WTC11 (cell line): ENCODE results near the gene PEBP1. TPM values are rescaled to one million over a fixed set of nuclear protein-coding genes. Genes with fewer than 3 reads are reported as not detected.

Experiments
- ATAC-seq: fragments of 200-7000 bp; cut with Tn5 transposase; 2 replicates; pipeline ENCODE4 v1.10.0; 2021; ENCODE audit warnings: mild to moderate bottlenecking, moderate library complexity
- CTCF ChIA-PET: fragments of 300-600 bp; sonication (Branson Sonifier 250); formaldehyde crosslinking; loops from one replicate; lab custom pipeline; 2021; ENCODE audit warnings: antibody characterized with exemption; lab: Charles Lee
- POLR2A ChIA-PET: fragments of 350-600 bp; sonication (Branson Sonifier 250); formaldehyde crosslinking; loops from one replicate; lab custom pipeline; 2021; ENCODE audit warnings: antibody characterized with exemption; lab: Charles Lee
- DNase-seq: peaks from one replicate; pipeline ENCODE4 v3.0.0; 2021; ENCODE audit warnings: low spot score
- H3K27ac Mint-ChIP-seq: 2 replicates; pipeline ENCODE4 v1.8.0; 2021; ENCODE audit warnings: mixed read lengths
- H3K27me3 Mint-ChIP-seq: 2 replicates; pipeline ENCODE4 v1.8.0; 2021; ENCODE audit warnings: low read depth, mild to moderate bottlenecking, moderate library complexity, mixed read lengths
- H3K36me3 Mint-ChIP-seq: 2 replicates; pipeline ENCODE4 v1.8.0; 2021; ENCODE audit warnings: mixed read lengths
- H3K4me1 Mint-ChIP-seq: 2 replicates; pipeline ENCODE4 v1.8.0; 2022; ENCODE audit warnings: mixed read lengths
- H3K4me3 Mint-ChIP-seq: 2 replicates; pipeline ENCODE4 v1.8.0; 2021; ENCODE audit warnings: mild to moderate bottlenecking, moderate library complexity, mixed read lengths
- H3K9me3 Mint-ChIP-seq: 2 replicates; pipeline ENCODE4 v1.8.0; 2021; ENCODE audit warnings: mixed read lengths
- CDX4 ChIP-seq: fragments of 250-450 bp; sonication (Bioruptor Pico); IDR thresholded peaks from 2 replicates; pipeline ENCODE4 v1.9.0; 2021; ENCODE audit warnings: moderate library complexity, mild to moderate bottlenecking, inconsistent platforms, borderline replicate concordance
- GRHL2 ChIP-seq: fragments of 250-450 bp; sonication (Bioruptor Pico); IDR thresholded peaks from 2 replicates; pipeline ENCODE4 v1.8.0; 2022; ENCODE audit warnings: mild to moderate bottlenecking, moderate library complexity; ENCODE audit not compliant: insufficient replicate concordance, severe bottlenecking
- HMGXB4 ChIP-seq: sonication (generic); formaldehyde crosslinking; IDR thresholded peaks from 2 replicates; pipeline ENCODE4 v1.8.1; 2023; ENCODE audit warnings: mild to moderate bottlenecking, moderate library complexity, missing genetic modification reagents
- JUN ChIP-seq: sonication (generic); formaldehyde crosslinking; IDR thresholded peaks from 2 replicates; pipeline ENCODE4 v1.8.0; 2023; ENCODE audit warnings: mild to moderate bottlenecking, missing genetic modification reagents
- MLX ChIP-seq: sonication (generic); formaldehyde crosslinking; IDR thresholded peaks from 2 replicates; pipeline ENCODE4 v1.8.1; 2023; ENCODE audit warnings: mild to moderate bottlenecking, missing genetic modification reagents, moderate library complexity
- OVOL2 ChIP-seq: fragments of 250-450 bp; sonication (Bioruptor Pico); IDR thresholded peaks from 2 replicates; pipeline ENCODE4 v1.9.0; 2021; ENCODE audit warnings: mild to moderate bottlenecking, borderline replicate concordance
- PRDM15 ChIP-seq: sonication (generic); formaldehyde crosslinking; IDR thresholded peaks from 2 replicates; pipeline ENCODE4 v1.8.0; 2022; ENCODE audit warnings: missing genetic modification reagents
- PREB ChIP-seq: sonication (generic); formaldehyde crosslinking; IDR thresholded peaks from 2 replicates; pipeline ENCODE4 v1.8.1; 2022; ENCODE audit warnings: mild to moderate bottlenecking, missing genetic modification reagents, moderate library complexity, borderline replicate concordance
- RELA ChIP-seq: sonication (generic); formaldehyde crosslinking; IDR thresholded peaks from 2 replicates; pipeline ENCODE4 v1.8.1; 2022; ENCODE audit warnings: missing genetic modification reagents, mild to moderate bottlenecking, borderline replicate concordance
- SOX15 ChIP-seq: fragments of 250-450 bp; sonication (Bioruptor Pico); IDR thresholded peaks from 2 replicates; pipeline ENCODE4 v1.9.0; 2021; ENCODE audit warnings: mild to moderate bottlenecking
- STAT6 ChIP-seq: sonication (generic); formaldehyde crosslinking; conservative IDR thresholded peaks from 2 replicates; pipeline ENCODE4 v1.8.1; 2023; ENCODE audit warnings: mild to moderate bottlenecking, low read depth, missing genetic modification reagents, moderate library complexity
- ZBTB43 ChIP-seq: sonication (generic); formaldehyde crosslinking; IDR thresholded peaks from 2 replicates; pipeline ENCODE4 v1.8.1; 2023; ENCODE audit warnings: mild to moderate bottlenecking, missing genetic modification reagents
- ZNF138 ChIP-seq: sonication (generic); formaldehyde crosslinking; conservative IDR thresholded peaks from 2 replicates; pipeline ENCODE4 v1.8.1; 2022; ENCODE audit warnings: mild to moderate bottlenecking, moderate library complexity, missing genetic modification reagents
- ZNF317 ChIP-seq: sonication (generic); formaldehyde crosslinking; IDR thresholded peaks from 2 replicates; pipeline ENCODE4 v1.8.1; 2023; ENCODE audit warnings: low read depth, mild to moderate bottlenecking, moderate library complexity, missing genetic modification reagents, borderline replicate concordance
- ZNF396 ChIP-seq: fragments of 250-450 bp; sonication (Bioruptor Pico); IDR thresholded peaks from 2 replicates; pipeline ENCODE4 v1.8.0; 2021; ENCODE audit warnings: mild to moderate bottlenecking, moderate library complexity, borderline replicate concordance
- ZNF512 ChIP-seq: sonication (generic); formaldehyde crosslinking; IDR thresholded peaks from 2 replicates; pipeline ENCODE4 v1.8.1; 2022; ENCODE audit warnings: missing genetic modification reagents, borderline replicate concordance
- total RNA-seq: library from RNA; stranded (reverse); gene quantifications from 3 replicates; pipeline ENCODE4 v1.2.3, GENCODE V29; 2021

Gene PEBP1
- total RNA-seq, 1 experiment from 2014 or later: 363 TPM

GRCh38 chr12:118190266-118190665, 54.3 kb downstream of the PEBP1 start:
- peak overlapping the region; percentile 94 for H3K27ac Mint-ChIP-seq
- ChIA-PET CTCF (interaction anchor here (0.6 to 1.6 kb wide), 4 partner anchors 9 to 186 kb away, joined by 3 to 6 read pairs (median 4); partner anchors contain the start of genes PEBP1 and SUDS3), POLR2A (interaction anchor here (0.6 to 0.7 kb wide), 2 partner anchors 31 to 177 kb away, joined by 3 read pairs; no protein-coding TSS in a partner anchor)
- TF ChIP-seq JUN (CRISPR knock-in tag): no peak
- no peak for TF ChIP-seq RELA (CRISPR knock-in tag)
- TF ChIP-seq ZBTB43 (CRISPR knock-in tag): no peak
- TF ChIP-seq HMGXB4: no peak
- TF ChIP-seq ZNF396: no peak
- no peak for TF ChIP-seq CDX4 (CRISPR knock-in tag)
- no peak for TF ChIP-seq PRDM15 (CRISPR knock-in tag)
- no peak for TF ChIP-seq ZNF512 (CRISPR knock-in tag)
- TF ChIP-seq ZNF317 (CRISPR knock-in tag): no peak
- no peak for TF ChIP-seq SOX15
- TF ChIP-seq GRHL2: no peak
- TF ChIP-seq ZNF138 (CRISPR knock-in tag): no peak
- no peak for TF ChIP-seq STAT6 (CRISPR knock-in tag)
- no peak for TF ChIP-seq PREB
- TF ChIP-seq OVOL2: no peak
- TF ChIP-seq MLX (CRISPR knock-in tag): no peak
- H3K4me1 Mint-ChIP-seq: peaks cover 26% of the 10 kb centered on the region
- H3K9me3 Mint-ChIP-seq: no peaks in the 10 kb centered on the region
- H3K36me3 Mint-ChIP-seq: no peaks in the 10 kb centered on the region
- DNase-seq: no peak
- no peaks in the 10 kb centered on the region for H3K27me3 Mint-ChIP-seq
- ATAC-seq: peak; percentile 40
- H3K4me3 Mint-ChIP-seq: peak overlapping the region; percentile 61
